Natural killer cell treated with Interleukin-12 subunit alpha and Interleukin-12 subunit beta and Interleukin-15 and Interleukin-18, amount 100 ng/mL, for 72 hours (primary cell): ENCODE data around the gene SNX27. TPM values are rescaled to one million over a fixed set of nuclear protein-coding genes. Genes with fewer than 3 reads are reported as not detected.

Experiments
- ATAC-seq, 2 donors: fragments of 150-1000 bp; cut with Tn5 transposase in 1 of 2; sonication (Bioruptor Pico), chemical (Tn5 transposase) in 1 of 2; 2 replicates each; pipeline ENCODE4 v1.10.0; 2021
- DNase-seq: peaks from one replicate; pipeline ENCODE4 v3.0.0; 2022; ENCODE audit warnings: low spot score
- H3K27ac Mint-ChIP-seq, 2 donors: 1 replicate in 1 of 2; 2 replicates in 1 of 2; pipeline ENCODE4 v1.8.0; 2022; ENCODE audit warnings: mixed read lengths in 2 of 2, mild to moderate bottlenecking in 1 of 2, moderate library complexity in 1 of 2
- H3K27me3 Mint-ChIP-seq, 2 donors: 1 replicate in 1 of 2; 2 replicates in 1 of 2; pipeline ENCODE4 v1.8.0; 2022; ENCODE audit warnings: mixed read lengths in 2 of 2
- H3K36me3 Mint-ChIP-seq: one replicate; pipeline ENCODE4 v1.8.0; 2022; ENCODE audit warnings: mixed read lengths
- H3K4me1 Mint-ChIP-seq, 2 donors: 1 replicate in 1 of 2; 2 replicates in 1 of 2; pipeline ENCODE4 v1.8.0; 2022; ENCODE audit warnings: low read depth in 2 of 2, mixed read lengths in 2 of 2, mild to moderate bottlenecking in 1 of 2
- H3K4me3 Mint-ChIP-seq: one replicate; pipeline ENCODE4 v1.8.0; 2022; ENCODE audit warnings: mixed read lengths
- H3K9me3 Mint-ChIP-seq: 2 replicates; pipeline ENCODE4 v1.8.0; 2022; ENCODE audit warnings: mixed read lengths
- total RNA-seq, 2 donors: library from RNA; stranded (reverse); gene quantifications; one replicate each; pipeline ENCODE4 v1.2.3, GENCODE V29; 2022

Gene SNX27
- total RNA-seq, result 10 to 100 TPM; 28.3 to 34.2 TPM

- Mint-ChIP-seq H3K9me3 (no peaks in the 10 kb centered on the region), H3K27ac (peak within 1 kb of the TSS; percentile 79 to 95)
Measured at GRCh38 chr1:151611832-151612500, at the start of gene SNX27. Gene SNX27 (plus strand): TSS chr1:151612050. CDS start chr1:151612202, 152 bp downstream.

GRCh38 chr1:151562661-151563060 lies 49.2 kb upstream of the SNX27 start:
- H3K27ac Mint-ChIP-seq, result no peak overlapping the region
- H3K27me3 Mint-ChIP-seq, result peaks cover 0 to 8% of the 10 kb centered on the region in 2 donors
- DNase-seq (no peak), ATAC-seq (no peak)
- no peaks in the 10 kb centered on the region for H3K9me3 Mint-ChIP-seq
- H3K4me1 Mint-ChIP-seq, result no peaks in the 10 kb centered on the region
- no peak overlapping the region for H3K4me3 Mint-ChIP-seq
- no peaks in the 10 kb centered on the region for H3K36me3 Mint-ChIP-seq

More at GRCh38 chr1:151611832-151612500, at the start of gene SNX27:
- DNase-seq (peak; percentile 88), ATAC-seq (peak; percentile 97 to 98)
- peak within 1 kb of the TSS; percentile 97 for H3K4me3 Mint-ChIP-seq
- peaks cover 8% of the 10 kb centered on the region in 2 donors for H3K27me3 Mint-ChIP-seq
- peaks cover 12% of the 10 kb centered on the region for H3K36me3 Mint-ChIP-seq
- H3K4me1 Mint-ChIP-seq, result peaks cover 27 to 28% of the 10 kb centered on the region in 2 donors

GRCh38 chr1:151563376-151563775 lies 48.5 kb upstream of the SNX27 start:
- Mint-ChIP-seq H3K4me3 (no peak overlapping the region), H3K9me3 (no peaks in the 10 kb centered on the region), H3K36me3 (no peaks in the 10 kb centered on the region), H3K27ac (no peak overlapping the region), H3K4me1 (no peaks in the 10 kb centered on the region), H3K27me3 (peaks cover 0 to 6% of the 10 kb centered on the region in 2 donors)
- ATAC-seq (peak in 1 of 2 donors; percentile 6), DNase-seq (no peak)

GRCh38 chr1:151565502-151566189 lies 46.2 kb upstream of the SNX27 start:
- Mint-ChIP-seq H3K36me3 (no peaks in the 10 kb centered on the region), H3K4me1 (no peaks in the 10 kb centered on the region), H3K27ac (no peak overlapping the region), H3K9me3 (no peaks in the 10 kb centered on the region), H3K4me3 (no peak overlapping the region), H3K27me3 (no peaks in the 10 kb centered on the region)
- ATAC-seq (no peak), DNase-seq (no peak)

GRCh38 chr1:151568626-151569088 lies 43.2 kb upstream of the SNX27 start:
- ATAC-seq (peak in 1 of 2 donors; percentile 40), DNase-seq (no peak)
- H3K9me3 Mint-ChIP-seq, result no peaks in the 10 kb centered on the region
- no peaks in the 10 kb centered on the region for H3K4me1 Mint-ChIP-seq
- no peaks in the 10 kb centered on the region for H3K36me3 Mint-ChIP-seq
- no peak overlapping the region for H3K4me3 Mint-ChIP-seq
- no peaks in the 10 kb centered on the region for H3K27me3 Mint-ChIP-seq
- no peak overlapping the region for H3K27ac Mint-ChIP-seq

GRCh38 chr1:151570819-151571218 lies 41.0 kb upstream of the SNX27 start:
- Mint-ChIP-seq H3K27ac (no peak overlapping the region), H3K4me3 (no peak overlapping the region), H3K27me3 (no peaks in the 10 kb centered on the region), H3K36me3 (no peaks in the 10 kb centered on the region), H3K4me1 (no peaks in the 10 kb centered on the region), H3K9me3 (no peaks in the 10 kb centered on the region)
- ATAC-seq, result no peak
- no peak for DNase-seq

GRCh38 chr1:151574575-151575529 lies 37.0 kb upstream of the SNX27 start:
- H3K4me1 Mint-ChIP-seq, result no peaks in the 10 kb centered on the region
- H3K36me3 Mint-ChIP-seq, result no peaks in the 10 kb centered on the region
- no peak overlapping the region for H3K27ac Mint-ChIP-seq
- no peak overlapping the region for H3K4me3 Mint-ChIP-seq
- H3K9me3 Mint-ChIP-seq, result no peaks in the 10 kb centered on the region
- DNase-seq (no peak), ATAC-seq (peak in 1 of 2 donors; percentile 76)
- no peaks in the 10 kb centered on the region for H3K27me3 Mint-ChIP-seq

GRCh38 chr1:151577173-151577572 lies 34.7 kb upstream of the SNX27 start:
- no peaks in the 10 kb centered on the region for H3K9me3 Mint-ChIP-seq
- H3K36me3 Mint-ChIP-seq, result no peaks in the 10 kb centered on the region
- ATAC-seq (no peak), DNase-seq (no peak)
- H3K27ac Mint-ChIP-seq, result no peak overlapping the region
- H3K4me3 Mint-ChIP-seq, result no peak overlapping the region
- no peaks in the 10 kb centered on the region for H3K4me1 Mint-ChIP-seq
- H3K27me3 Mint-ChIP-seq, result no peaks in the 10 kb centered on the region

GRCh38 chr1:151578941-151579340 lies 32.9 kb upstream of the SNX27 start:
- Mint-ChIP-seq H3K27me3 (no peaks in the 10 kb centered on the region), H3K9me3 (no peaks in the 10 kb centered on the region), H3K4me1 (no peaks in the 10 kb centered on the region), H3K4me3 (no peak overlapping the region), H3K36me3 (no peaks in the 10 kb centered on the region), H3K27ac (no peak overlapping the region)
- DNase-seq, result no peak
- ATAC-seq, result no peak

GRCh38 chr1:151579436-151580225 lies 32.2 kb upstream of the SNX27 start:
- H3K4me3 Mint-ChIP-seq, result no peak overlapping the region
- H3K27ac Mint-ChIP-seq, result no peak overlapping the region
- ATAC-seq (no peak), DNase-seq (no peak)
- H3K9me3 Mint-ChIP-seq, result no peaks in the 10 kb centered on the region
- H3K4me1 Mint-ChIP-seq, result no peaks in the 10 kb centered on the region
- no peaks in the 10 kb centered on the region for H3K27me3 Mint-ChIP-seq
- H3K36me3 Mint-ChIP-seq, result no peaks in the 10 kb centered on the region

- no peaks in the 10 kb centered on the region for H3K27me3 Mint-ChIP-seq
- H3K27ac Mint-ChIP-seq, result no peak overlapping the region
- no peaks in the 10 kb centered on the region for H3K36me3 Mint-ChIP-seq
- no peak overlapping the region for H3K4me3 Mint-ChIP-seq
- no peak for ATAC-seq
- H3K4me1 Mint-ChIP-seq, result no peaks in the 10 kb centered on the region
- no peaks in the 10 kb centered on the region for H3K9me3 Mint-ChIP-seq
- DNase-seq, result no peak
Measured at GRCh38 chr1:151581451-151581850, 30.4 kb upstream of the SNX27 start.

GRCh38 chr1:151581921-151582320 lies 29.9 kb upstream of the SNX27 start:
- ATAC-seq, result no peak
- no peak overlapping the region for H3K4me3 Mint-ChIP-seq
- H3K4me1 Mint-ChIP-seq, result no peaks in the 10 kb centered on the region
- no peak for DNase-seq
- no peaks in the 10 kb centered on the region for H3K27me3 Mint-ChIP-seq
- no peaks in the 10 kb centered on the region for H3K9me3 Mint-ChIP-seq
- H3K27ac Mint-ChIP-seq, result no peak overlapping the region
- no peaks in the 10 kb centered on the region for H3K36me3 Mint-ChIP-seq

GRCh38 chr1:151583796-151584195 lies 28.1 kb upstream of the SNX27 start:
- DNase-seq (no peak), ATAC-seq (no peak)
- no peaks in the 10 kb centered on the region for H3K4me1 Mint-ChIP-seq
- no peaks in the 10 kb centered on the region for H3K36me3 Mint-ChIP-seq
- H3K27ac Mint-ChIP-seq, result no peak overlapping the region
- H3K9me3 Mint-ChIP-seq, result no peaks in the 10 kb centered on the region
- peaks cover 0 to 3% of the 10 kb centered on the region in 2 donors for H3K27me3 Mint-ChIP-seq
- H3K4me3 Mint-ChIP-seq, result no peak overlapping the region
